Measurements from ENCODE around the gene ACRBP. TPM values are rescaled to one million over a fixed set of nuclear protein-coding genes. Genes with fewer than 3 reads are reported as not detected.

The ACRBP gene
- total RNA-seq, 4 donors from 2014 or later = 0.30 to 2.4 (median 2.0) TPM

GRCh38 chr12:6592087-6592486, 55.1 kb downstream of the ACRBP start:
- no peak for DNase-seq (ENCODE audit: low spot score in 2 of 2)
- H3K9me3 ChIP-seq = no peaks in the 10 kb centered on the region

More at GRCh38 chr12:6592087-6592486, 55.1 kb downstream of the ACRBP start:
- H3K4me3 ChIP-seq = no peak overlapping the region
- peaks cover 24 to 100% (median 72%) of the 10 kb centered on the region in 3 donors for H3K36me3 ChIP-seq
- 91 to 94% methylated on average over 8 of the region's 8 CpGs for WGBS, 2 donors
- H3K27me3 ChIP-seq = no peaks in the 10 kb centered on the region
- H3K27ac ChIP-seq = no peak overlapping the region
- no peaks in the 10 kb centered on the region for H3K4me1 ChIP-seq
- TF ChIP-seq POLR2A (IDR thresholded peaks at IDR 0.05) (no peak), CTCF (IDR thresholded peaks at IDR 0.05) (no peak), EP300 (IDR thresholded peaks at IDR 0.05) (no peak)

Other genes with a start within 250 kb of the ACRBP start
- gene CD27, start 202.5 kb downstream of the ACRBP start, total RNA-seq = under 1 TPM in 2 of 4 donors, not detected in 2; 0.44 to 0.63 TPM
- gene TAPBPL, start 195.4 kb downstream of the ACRBP start, total RNA-seq = 10 to 100 TPM; 13.9 to 31.9 (median 25.2) TPM
- gene VAMP1, start 176.8 kb downstream of the ACRBP start, total RNA-seq = 10 to 100 TPM; 12.0 to 31.0 (median 19.3) TPM
- 100 to 1,000 TPM in 2 of 4 donors, 10 to 100 TPM in 2; 47.4 to 127 (median 89.0) TPM for gene MRPL51, start 154.2 kb downstream of the ACRBP start, total RNA-seq
- 10 to 100 TPM; 17.0 to 29.3 (median 23.0) TPM for gene NCAPD2, start 153.3 kb downstream of the ACRBP start, total RNA-seq
- 1,000 to 10,000 TPM; 1,360 to 2,316 (median 1,728) TPM for gene GAPDH, start 112.9 kb downstream of the ACRBP start, total RNA-seq
- gene IFFO1, start 91.4 kb downstream of the ACRBP start, total RNA-seq = 10 to 100 TPM; 44.6 to 58.6 (median 55.3) TPM
- 10 to 100 TPM; 16.1 to 30.9 (median 24.3) TPM for gene NOP2, start 79.1 kb downstream of the ACRBP start, total RNA-seq
- 100 to 1,000 TPM; 192 to 256 (median 242) TPM for gene CHD4, start 40.1 kb downstream of the ACRBP start, total RNA-seq
- 10 to 100 TPM in 1 of 4 donors, 1 to 10 TPM in 3; 1.8 to 11.4 (median 3.2) TPM for gene LPAR5, start 11.5 kb downstream of the ACRBP start, total RNA-seq
- gene ING4, start 15.7 kb upstream of the ACRBP start, total RNA-seq = 10 to 100 TPM; 32.6 to 52.5 (median 45.3) TPM
- 10 to 100 TPM; 26.2 to 52.5 (median 38.2) TPM for gene ZNF384, start 41.9 kb upstream of the ACRBP start, total RNA-seq
- gene PIANP, start 53.4 kb upstream of the ACRBP start, total RNA-seq = under 1 TPM in 2 of 4 donors, not detected in 2; 0.21 to 0.39 TPM
- gene COPS7A, start 76.6 kb upstream of the ACRBP start, total RNA-seq = 10 to 100 TPM; 46.9 to 74.4 (median 70.0) TPM
- 100 to 1,000 TPM; 103 to 205 (median 133) TPM for gene MLF2, start 105.7 kb upstream of the ACRBP start, total RNA-seq
- 100 to 1,000 TPM; 112 to 225 (median 174) TPM for gene PTMS, start 118.9 kb upstream of the ACRBP start, total RNA-seq
- gene LAG3, start 125.1 kb upstream of the ACRBP start, total RNA-seq = 1 to 10 TPM; 1.2 to 4.0 (median 2.9) TPM
- gene CD4, start 142.1 kb upstream of the ACRBP start, total RNA-seq = 10 to 100 TPM in 1 of 4 donors, 1 to 10 TPM in 3; 7.5 to 12.6 (median 8.9) TPM
- gene GPR162, start 174.4 kb upstream of the ACRBP start, total RNA-seq = 1 to 10 TPM; 1.3 to 5.4 (median 2.2) TPM
- gene P3H3, start 181.0 kb upstream of the ACRBP start, total RNA-seq = 10 to 100 TPM; 14.6 to 45.8 (median 36.4) TPM
- 1 to 10 TPM in 3 of 4 donors, under 1 TPM in 1; 0.84 to 9.9 (median 5.6) TPM for gene GNB3, start 193.5 kb upstream of the ACRBP start, total RNA-seq
- 10 to 100 TPM in 1 of 4 donors, 1 to 10 TPM in 1, under 1 TPM in 2; 0.21 to 19.4 (median 3.6) TPM for gene CDCA3, start 203.9 kb upstream of the ACRBP start, total RNA-seq
- 10 to 100 TPM; 47.6 to 63.9 (median 56.8) TPM for gene USP5, start 204.7 kb upstream of the ACRBP start, total RNA-seq
- 100 to 1,000 TPM; 189 to 346 (median 282) TPM for gene TPI1, start 220.1 kb upstream of the ACRBP start, total RNA-seq
- gene SPSB2, start 225.9 kb upstream of the ACRBP start, total RNA-seq = 10 to 100 TPM in 3 of 4 donors, 1 to 10 TPM in 1; 9.4 to 12.7 (median 11.8) TPM

Data from tibial nerve (tissue), 4 donors.